NCI-H1930 (cell line): ENCODE data around the gene RAX.

ENCODE experiments used
- DNase-seq, 2 experiments: peaks; one replicate each; lab custom pipeline; 2025; lab: John Stamatoyannopoulos, UW

Gene RAX

DNA sequence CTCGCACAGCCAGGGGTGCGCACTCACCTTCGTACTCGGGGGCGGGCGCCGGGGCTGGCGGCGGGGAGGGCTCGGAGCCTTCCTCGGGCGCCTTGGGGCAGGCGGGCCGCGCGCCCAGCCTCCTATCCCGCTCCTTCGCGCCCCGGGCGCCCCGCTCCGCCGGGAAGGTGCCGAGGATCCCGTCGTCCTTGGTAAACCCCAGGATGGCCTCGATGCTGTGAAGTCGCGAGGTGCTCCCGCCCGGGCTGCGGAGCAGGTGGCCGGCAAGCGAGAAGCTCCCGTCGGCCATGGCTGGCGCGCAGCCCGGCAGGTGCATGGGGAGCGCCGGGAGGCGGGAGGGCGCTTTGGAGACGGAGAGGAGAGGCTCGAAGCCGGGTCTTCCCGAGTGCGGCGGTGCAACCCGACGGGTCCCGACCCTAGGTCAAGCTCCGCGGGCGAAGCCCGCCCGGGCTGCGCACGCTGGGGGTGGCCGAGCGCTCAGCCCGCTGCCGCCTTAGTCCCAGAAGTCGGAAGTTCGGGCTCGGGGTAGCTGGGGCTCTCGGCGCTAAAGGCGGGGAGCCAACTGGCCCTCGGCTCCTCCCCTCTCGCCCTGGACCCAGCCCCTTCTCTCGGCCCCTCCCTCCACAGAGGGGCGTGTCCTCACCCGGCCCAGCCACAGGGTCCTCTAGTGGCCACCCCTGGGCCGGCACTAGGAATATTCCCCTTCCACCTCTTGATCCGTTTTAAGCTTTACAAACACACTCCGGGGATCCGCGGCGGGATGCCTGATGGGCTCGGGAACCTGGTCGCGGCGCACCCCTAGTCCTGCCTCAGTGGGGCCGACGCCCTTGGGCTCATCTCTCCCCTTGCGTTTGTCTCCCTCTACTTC, at the start of gene RAX:
RAX (minus strand) TSS at position 564 of the 868 bp plus-strand sequence; CDS start at position 316, 248 bp downstream.
- peak in 1 of 2 experiments; percentile 32 for DNase-seq

GRCh38 chr18:59318460-59319050, 45.3 kb upstream of the RAX start, which contains the start of gene CPLX4:
CPLX4 (minus strand) TSS chr18:59318649; CDS start chr18:59318462, 187 bp downstream.
- no peak for DNase-seq

- no peak for DNase-seq
These were observed 38.4 kb upstream of the RAX start for GRCh38 chr18:59311631-59312030.

DNA sequence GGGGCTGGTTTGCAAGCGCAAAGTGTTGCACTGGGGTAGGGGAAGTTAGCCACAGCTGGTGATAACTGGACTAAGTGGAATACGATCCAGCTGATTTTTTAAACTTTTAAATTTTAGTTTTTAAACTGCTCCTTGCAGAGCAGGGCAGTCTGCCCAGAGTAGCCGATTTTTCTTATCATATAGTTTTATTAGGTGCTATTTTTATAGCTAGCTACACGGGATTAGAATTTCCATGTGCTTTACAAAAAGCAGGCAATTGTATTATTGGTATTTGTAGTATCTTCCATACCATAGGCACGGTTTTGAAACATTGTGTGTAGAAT, 35.6 kb upstream of the RAX start:
- no peak for DNase-seq

DNA sequence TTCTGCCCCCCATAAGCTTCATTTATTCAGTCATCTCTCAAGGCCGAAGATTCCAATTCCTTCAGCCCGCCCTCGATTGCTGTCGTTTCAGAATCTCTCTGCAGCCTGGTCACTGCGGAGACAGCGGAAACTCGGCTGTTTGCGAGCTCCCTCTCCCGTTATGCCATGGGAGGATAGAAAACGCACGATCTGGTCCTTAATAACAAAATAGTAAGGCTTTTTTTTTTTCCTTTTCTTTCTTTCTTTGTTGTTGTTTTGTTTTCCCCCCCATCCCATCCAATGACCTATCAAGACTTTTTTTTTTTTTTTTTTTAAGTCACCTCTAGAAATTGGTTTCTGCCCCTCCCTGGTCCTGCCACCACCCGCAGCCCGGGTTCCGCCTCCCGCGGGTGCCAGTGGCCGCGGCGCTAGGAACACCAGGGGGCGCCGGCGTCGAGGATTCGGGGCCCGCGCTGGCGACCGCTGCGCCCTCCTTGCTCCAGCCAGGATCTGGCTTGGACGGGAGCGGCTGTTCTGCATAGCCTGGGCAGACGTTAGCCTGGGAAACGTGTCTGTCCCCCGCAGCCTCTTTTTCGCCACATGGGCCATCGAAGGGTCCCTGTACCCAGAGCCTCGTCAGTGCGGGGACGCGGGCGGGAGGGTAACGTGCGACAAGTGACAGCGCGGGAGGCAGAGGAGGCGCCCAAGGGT, 35.1 kb upstream of the RAX start:
- peak; percentile 61 to 84 for DNase-seq

DNA sequence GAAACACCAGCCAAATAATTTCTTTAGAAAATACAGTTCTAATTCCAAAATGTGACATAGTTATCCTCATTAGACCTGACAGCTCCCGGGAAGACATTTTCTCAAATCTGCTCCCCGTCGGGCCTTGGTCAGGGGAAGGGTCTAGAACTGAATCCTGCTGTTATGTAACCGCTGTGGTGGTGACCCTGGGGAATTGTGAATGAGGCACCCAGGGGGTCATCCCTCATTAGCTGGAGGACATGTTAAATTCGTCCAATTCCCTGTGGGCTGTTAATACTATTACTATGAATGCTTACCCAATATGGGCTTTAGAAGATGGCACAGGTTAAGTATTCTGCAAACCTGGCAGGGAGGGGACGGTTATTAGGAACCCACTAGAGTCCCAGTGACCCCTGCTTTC, 33.4 kb upstream of the RAX start:
- no peak for DNase-seq

DNA sequence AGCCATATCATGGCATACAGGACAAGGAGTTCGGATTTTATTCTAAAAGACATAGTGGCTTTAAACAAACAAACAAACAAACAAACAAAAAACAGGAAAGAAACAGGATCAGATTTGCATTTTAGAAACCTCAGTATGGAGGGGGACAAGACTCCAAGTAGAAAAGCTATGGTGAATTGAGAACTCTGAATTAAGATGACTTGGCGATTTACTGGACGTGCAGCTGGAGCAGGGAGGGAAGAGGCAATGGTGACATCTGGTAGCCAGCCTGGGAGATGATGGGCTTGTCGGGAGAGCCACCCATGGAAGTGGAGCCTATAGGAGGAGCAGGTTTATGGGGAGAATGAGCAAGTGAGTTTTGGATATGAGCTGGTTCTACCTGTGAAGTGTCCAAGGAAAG, 32.0 kb upstream of the RAX start:
- no peak for DNase-seq

DNA sequence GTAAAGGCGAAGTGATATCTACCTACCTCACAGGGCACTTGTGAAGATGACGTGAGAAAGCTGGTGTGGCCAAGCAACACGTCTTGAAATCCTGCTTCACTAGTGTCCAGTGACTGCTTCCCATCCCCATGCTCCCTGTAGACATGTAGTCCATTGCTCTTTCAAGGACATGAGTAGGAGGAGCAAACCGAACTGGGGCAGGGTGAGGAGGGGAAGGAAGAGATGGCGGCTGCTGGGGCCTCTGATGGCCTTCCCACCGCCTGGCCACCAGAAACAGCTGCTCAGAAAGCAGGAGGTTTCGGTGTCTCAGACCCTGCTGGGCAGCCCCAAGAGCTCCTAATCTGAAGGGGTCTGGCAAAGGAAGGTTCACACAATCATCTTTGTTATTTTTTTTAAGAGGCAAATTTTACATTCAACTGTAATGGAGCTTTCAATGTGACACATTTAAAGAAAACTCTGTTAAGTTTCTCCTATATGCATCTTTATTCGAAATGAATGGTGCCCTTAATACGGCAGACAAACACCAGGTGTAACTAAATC, 30.5 kb upstream of the RAX start:
- no peak for DNase-seq

DNA sequence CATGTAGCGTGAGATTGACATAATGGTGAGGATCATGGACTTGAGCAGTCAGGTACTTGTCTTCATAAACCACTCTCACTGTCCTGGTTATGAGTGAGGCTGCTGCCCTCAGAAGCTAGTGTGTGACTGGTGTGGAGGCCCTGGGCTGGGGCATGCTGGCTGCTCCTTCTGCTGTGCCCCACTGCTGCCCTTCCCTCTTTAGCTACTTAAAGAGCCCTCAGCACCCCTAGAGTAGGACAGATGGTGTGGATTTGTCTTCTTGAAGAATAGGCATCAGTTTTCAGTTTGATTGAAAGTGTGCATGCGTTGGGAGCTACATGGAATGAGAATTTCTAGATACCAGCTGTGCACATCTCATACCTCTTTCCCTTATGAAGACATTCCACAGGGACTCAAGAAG, 29.8 kb upstream of the RAX start:
- DNase-seq = no peak

DNA sequence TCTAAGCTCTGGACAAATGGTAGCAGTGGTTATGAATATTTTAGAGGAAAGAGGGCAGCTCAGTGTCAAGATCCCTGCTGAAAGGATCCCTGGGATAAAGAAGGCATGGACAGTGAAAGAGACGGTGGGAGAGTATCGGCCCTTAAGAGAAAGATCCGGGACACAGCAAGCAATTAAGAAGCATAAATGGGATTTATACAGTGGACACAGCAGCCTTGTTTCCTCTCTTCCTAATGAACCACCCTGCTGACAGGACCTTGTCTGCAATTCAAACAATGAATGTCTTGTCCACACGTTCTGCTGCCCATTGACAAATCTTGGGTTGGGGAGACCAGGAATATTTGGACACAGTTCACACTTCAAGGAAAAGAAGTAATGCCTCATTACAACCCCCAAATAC, 28.7 kb upstream of the RAX start:
- DNase-seq = no peak

DNA sequence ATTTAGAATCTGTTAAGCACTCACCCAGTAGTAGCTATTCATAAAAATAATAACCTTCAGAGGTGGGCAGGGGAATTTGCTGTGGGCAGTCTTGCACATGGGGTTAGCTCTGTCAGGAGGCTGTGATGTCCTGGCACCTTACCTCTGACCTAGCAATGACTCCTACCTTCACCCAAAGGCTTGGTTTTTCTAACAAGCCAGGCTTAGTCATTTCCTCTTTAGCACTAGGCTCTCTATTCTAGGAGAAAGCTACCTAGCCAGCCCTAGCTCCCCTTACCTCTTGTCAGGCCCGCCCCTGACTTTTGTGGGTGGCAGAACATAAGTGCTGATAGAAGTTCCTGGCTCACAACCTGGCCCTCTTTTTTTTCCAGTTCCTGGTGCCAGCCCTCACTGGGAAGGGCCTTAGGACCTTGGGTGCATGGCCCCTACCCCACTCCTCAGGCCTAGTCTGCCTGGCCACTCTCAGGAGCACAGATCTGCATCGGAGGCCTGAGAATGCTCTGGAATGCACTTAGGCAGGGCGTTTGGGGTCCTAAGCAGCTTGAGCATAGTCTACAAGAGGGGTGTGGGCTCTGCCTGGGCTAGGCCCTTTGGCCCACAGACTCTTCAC, 27.5 kb upstream of the RAX start:
- no peak for DNase-seq

DNA sequence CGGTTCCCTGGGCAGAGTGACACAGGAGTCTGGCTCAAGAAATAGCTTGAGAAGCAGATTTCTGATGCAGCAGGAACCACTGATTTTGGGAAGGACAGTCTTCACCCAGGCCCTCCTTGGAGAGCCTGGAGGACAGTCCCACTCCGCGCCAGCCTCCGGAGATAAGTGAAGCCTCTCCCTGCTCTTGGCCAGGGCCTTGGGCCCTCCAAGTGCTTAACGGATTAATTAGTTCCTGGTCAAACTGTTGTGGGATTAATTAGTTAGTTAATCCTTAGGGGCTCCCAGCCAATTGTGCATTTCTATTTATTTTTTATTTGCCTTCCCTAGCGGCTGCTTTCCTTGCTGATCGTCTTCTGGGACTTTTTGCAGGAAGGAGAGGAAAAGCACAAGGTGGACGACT, 25.6 kb upstream of the RAX start:
- no peak for DNase-seq

DNA sequence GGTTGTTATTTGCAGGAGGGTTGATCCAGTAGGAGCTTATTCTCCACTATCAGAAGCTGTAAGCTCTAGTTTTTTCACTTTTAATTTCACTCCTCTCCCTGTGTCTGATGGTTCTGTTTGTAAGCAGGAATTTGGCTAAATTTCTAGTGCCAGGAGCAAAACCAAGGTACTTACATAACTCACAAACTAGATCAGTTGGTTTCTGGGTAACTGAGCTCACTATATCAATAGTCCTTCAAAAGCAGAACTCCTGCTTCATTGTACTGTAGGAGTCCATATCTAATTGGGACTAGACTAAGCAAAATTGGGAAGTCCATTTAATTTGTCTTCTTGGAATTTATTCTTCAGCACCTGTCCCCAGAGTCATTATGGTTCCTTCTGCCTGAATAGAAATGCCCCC, 20.1 kb upstream of the RAX start:
- DNase-seq = no peak

GRCh38 chr18:59286341-59286740, 13.1 kb upstream of the RAX start:
- DNase-seq = no peak

DNA sequence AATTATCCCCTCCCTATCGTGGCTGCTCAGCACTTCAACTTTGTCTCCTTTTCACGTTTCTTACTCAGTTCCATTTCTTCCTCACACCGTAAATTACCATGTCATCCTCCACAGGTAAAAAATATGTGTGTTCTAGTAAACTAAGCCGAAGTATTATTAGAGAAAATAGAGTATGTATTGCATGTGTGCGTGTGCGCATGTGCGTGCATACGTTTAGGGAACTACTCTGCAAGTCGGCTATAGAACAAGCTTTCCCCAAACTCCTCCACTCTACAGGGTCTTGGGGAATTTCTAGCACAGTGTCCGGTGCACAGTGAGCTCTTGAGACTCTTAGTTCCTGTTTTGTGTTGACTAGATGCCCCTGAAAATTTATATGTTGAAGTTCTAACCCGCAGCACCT, 9.1 kb upstream of the RAX start:
- no peak for DNase-seq

- DNase-seq = no peak
These were observed 6.5 kb upstream of the RAX start for GRCh38 chr18:59279722-59280121.

- no peak for DNase-seq
These were observed 5.9 kb upstream of the RAX start for GRCh38 chr18:59279193-59279592.

DNA sequence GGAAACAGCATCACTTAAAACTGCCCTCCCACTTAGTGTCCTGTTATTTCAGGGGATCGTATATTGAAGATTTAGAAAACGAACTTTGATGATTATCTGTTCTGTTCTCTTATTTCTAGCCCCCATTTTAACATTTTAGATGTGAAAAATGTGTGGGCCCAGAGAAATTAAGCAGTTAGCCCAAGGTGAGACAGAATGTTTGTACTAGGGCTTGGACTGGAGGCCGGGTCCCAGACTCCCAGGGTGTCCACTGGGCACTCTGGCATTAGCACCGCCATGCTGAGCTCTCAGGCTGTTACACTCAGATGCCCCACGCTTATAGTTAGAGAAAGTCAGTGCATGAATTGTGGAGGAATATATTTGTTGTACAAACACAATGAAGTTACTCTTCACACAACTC, 5.5 kb upstream of the RAX start:
- DNase-seq = no peak

GRCh38 chr18:59276047-59276446, 2.8 kb upstream of the RAX start:
- no peak for DNase-seq

DNA sequence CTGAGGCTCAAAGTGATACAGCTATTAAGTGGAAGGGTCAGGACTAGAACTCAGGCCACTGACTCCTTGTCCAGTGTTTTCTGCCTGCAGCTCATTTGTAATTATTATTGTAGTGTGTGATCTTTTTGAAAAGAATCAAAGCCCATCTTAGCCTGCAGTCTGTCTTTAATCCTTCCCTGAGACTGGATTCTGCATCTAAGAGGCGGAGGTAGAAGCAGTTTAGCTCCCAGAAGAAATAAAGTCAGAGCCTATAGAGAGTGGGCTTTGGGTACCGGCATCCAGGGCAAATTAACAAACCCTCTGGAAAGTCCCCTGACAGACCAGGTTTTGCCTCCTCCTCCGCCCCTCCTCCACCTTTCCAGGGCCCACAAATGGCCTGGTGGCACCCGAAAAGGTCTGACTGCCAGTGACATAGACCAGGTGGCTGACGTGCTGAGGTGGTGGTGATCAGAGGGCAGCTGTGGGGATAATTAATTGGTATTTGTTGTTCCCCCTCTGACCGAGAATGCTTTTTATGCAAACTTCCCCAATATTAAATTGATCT, 2.2 kb upstream of the RAX start:
- DNase-seq = no peak

GRCh38 chr18:59274533-59274928, 1.3 kb upstream of the RAX start:
- DNase-seq = no peak
